Hepatocyte (in vitro differentiated cells): ENCODE measurements around the gene TMEM107.

Experiments
- EZH2 ChIP-seq: fragments of 200-600 bp; sonication (generic); IDR thresholded peaks from 2 replicates; pipeline ENCODE4 v1.6.1; 2016; ENCODE audit warnings: antibody characterized with exemption, mild to moderate bottlenecking, borderline replicate concordance
- TF ChIP-seq, protein P1 (sequence below): fragments of 200-600 bp; sonication (generic); IDR thresholded peaks from 2 replicates; pipeline ENCODE4 v1.5.1; 2016; ENCODE audit warnings: antibody characterized with exemption, mild to moderate bottlenecking; ENCODE audit not compliant: poor library complexity

DNA sequence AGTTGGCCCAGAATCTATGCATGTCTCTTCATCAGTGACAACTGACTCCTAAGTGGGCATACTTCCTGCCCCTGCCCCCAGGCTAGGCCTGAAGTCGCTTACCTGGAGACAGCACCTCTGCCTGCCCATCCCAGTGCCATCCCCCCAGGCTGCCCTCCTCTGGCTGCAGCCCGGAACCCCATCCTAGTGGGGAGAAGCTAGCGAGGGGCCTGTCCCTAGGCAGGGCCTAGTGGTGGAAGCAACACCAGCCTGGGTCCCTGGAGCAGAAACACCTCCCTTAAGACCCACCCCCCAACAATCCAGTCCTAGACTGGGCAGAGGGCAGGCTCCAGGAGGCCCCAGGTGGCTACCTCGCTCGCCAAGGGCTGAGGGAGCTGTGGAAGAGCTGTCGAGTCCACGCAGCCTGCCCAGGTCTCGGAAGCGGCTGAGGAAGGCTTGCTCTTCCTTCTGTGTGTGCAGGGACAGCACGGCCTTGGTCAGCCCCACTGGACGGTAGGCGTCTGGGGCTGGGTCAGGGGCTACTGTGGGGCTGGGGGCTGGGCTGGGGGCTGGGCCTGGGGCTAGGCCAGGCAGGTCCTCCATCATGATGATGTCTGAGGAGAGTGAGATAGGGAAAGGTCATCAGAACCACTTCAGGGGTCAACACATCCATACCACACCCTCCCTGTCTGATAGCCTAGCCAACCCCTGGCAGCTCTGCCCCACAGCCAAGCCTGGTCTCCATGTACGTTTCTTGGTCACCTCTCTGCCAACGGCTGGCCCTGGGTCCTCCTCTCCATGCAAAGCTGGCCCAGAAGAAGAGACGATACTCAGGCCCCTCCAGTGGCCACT is 31.6 kb downstream of the TMEM107 start:
- TF ChIP-seq, protein P1, sequence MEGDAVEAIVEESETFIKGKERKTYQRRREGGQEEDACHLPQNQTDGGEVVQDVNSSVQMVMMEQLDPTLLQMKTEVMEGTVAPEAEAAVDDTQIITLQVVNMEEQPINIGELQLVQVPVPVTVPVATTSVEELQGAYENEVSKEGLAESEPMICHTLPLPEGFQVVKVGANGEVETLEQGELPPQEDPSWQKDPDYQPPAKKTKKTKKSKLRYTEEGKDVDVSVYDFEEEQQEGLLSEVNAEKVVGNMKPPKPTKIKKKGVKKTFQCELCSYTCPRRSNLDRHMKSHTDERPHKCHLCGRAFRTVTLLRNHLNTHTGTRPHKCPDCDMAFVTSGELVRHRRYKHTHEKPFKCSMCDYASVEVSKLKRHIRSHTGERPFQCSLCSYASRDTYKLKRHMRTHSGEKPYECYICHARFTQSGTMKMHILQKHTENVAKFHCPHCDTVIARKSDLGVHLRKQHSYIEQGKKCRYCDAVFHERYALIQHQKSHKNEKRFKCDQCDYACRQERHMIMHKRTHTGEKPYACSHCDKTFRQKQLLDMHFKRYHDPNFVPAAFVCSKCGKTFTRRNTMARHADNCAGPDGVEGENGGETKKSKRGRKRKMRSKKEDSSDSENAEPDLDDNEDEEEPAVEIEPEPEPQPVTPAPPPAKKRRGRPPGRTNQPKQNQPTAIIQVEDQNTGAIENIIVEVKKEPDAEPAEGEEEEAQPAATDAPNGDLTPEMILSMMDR = no peak
- no peak for TF ChIP-seq EZH2
